GM13977 (cell line): ENCODE results near the gene GNAQ.

Experiments
- DNase-seq: peaks from one replicate; pipeline ENCODE4 v3.0.0; 2012; ENCODE audit warnings: low spot score
- CTCF ChIP-seq: IDR thresholded peaks from 2 replicates; pipeline ENCODE4 v1.5.1; 2012; ENCODE audit warnings: mild to moderate bottlenecking, control low read depth; ENCODE audit not compliant: insufficient read depth; ENCODE audit errors: extremely low read depth, missing control alignments
- in situ Hi-C: fragments of 300-500 bp; cut with MboI; formaldehyde crosslinking; loops from one replicate; pipeline ENCODE4 v1.12.0; 2022; ENCODE audit warnings: low sequenced_read_pairs, low pct_unique_long_range_greater_than_20kb, mixed read lengths, inconsistent platforms; ENCODE audit not compliant: unreplicated experiment

Gene GNAQ

GRCh38 chr9:78026947-78027346, 4.7 kb downstream of the GNAQ start:
- no peak for TF ChIP-seq CTCF
- in situ Hi-C loops = no loop called here
- DNase-seq = no peak

- DNase-seq = no peak
- no peak for TF ChIP-seq CTCF
- in situ Hi-C loops = no loop called here
Measured at GRCh38 chr9:78026416-78026815, 5.2 kb downstream of the GNAQ start.

GRCh38 chr9:78025186-78025585, 6.4 kb downstream of the GNAQ start:
- DNase-seq = no peak
- in situ Hi-C loops = no loop called here
- TF ChIP-seq CTCF = no peak

- in situ Hi-C loops = no loop called here
- DNase-seq = no peak
- TF ChIP-seq CTCF = no peak
Measured at GRCh38 chr9:78023003-78023741, 8.4 kb downstream of the GNAQ start.

GRCh38 chr9:78021697-78022096, 9.9 kb downstream of the GNAQ start:
- DNase-seq = no peak
- no peak for TF ChIP-seq CTCF
- in situ Hi-C loops = no loop called here

GRCh38 chr9:78017190-78017693, 14.4 kb downstream of the GNAQ start:
- no peak for TF ChIP-seq CTCF
- in situ Hi-C loops = no loop called here
- DNase-seq = no peak
